Hematopoietic multipotent progenitor cell treated with erythropoietin and hydrocortisone succinate and interleukin-3 and kit ligand, for 6 days (in vitro differentiated cells): ENCODE measurements around the gene JRKL.
"Not testable (repeated sequence)": the region's sequence is repeated elsewhere in the genome, so short reads cannot be mapped to it uniquely, and the experiment has no call there.

Experiments used
- DNase-seq: peaks from one replicate; pipeline ENCODE4 v3.0.0-alpha.2; 2015

JRKL gene

DNA sequence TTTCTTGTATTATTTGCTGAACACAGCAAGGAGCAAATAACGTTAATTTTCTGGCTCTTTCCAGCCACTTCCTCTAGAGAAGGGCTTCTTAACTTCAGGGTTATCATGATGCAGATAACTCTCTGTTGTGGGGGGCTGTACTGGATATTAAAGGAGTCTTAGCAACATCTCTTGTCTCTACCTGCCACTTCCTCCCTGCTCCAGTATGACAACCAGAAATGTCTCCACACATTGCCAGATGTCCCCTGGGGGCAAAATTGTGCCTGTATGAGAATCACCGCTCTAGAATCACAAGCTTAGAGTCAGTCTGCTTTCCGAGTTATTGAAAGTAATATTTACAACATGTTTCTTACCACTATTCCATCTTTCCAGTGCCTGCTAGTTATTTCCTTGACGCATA is 6.8 kb downstream of the JRKL start:
- no peak for DNase-seq

DNA sequence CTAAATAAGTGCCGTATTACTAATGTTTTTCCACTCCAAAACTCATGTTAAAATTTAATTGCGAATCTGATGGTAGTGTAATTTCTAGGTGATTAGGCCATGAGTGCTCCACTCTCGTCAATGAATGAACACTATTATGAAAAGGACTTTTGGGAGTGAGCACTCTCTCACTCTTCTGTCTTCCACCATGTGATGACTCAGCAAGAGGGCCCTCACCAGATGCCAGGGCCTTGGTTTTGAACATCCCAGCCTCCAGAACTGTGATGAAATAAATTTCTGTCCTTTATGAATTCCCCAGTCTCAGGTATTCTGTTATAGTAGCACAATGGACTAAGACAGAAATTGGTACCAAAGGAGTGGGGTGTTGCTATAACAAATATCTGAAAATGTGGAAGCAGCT is 8.1 kb downstream of the JRKL start:
- DNase-seq, result no peak

DNA sequence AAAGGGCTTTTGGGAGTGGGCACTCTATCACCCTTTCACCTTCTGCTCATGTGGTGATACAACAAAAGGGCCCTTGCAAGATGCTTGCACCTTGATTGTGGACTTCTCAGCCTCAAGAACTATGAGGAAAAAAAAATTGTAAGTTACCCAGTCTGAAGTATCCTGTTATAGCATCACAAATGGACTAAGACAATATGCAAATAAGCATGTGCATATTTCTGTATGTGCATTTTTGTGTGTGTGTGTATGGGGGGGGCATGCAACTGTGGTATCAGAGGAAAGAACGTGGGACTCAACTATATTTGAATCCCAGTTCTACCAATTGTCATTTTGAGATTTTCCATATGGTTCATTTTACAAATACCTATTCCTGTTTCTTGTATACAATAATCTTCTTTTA is 10.9 kb downstream of the JRKL start:
- no peak for DNase-seq

DNA sequence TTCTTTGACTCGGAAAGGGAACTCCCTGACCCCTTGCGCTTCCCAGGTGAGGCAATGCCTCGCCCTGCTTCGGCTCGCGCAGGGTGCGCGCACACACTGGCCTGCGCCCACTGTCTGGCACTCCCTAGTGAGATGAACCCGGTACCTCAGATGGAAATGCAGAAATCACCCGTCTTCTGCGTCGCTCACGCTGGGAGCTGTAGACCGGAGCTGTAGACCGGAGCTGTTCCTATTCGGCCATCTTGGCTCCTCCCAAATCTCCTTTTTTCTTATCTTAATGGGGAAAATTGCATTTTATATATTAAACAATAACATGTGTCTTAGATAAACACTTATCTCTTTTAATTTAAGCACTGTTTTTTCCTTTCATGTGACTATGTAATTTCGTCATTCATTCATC is 21.6 kb downstream of the JRKL start:
- DNase-seq, result not testable (repeated sequence)

GRCh38 chr11:96412761-96413381 is 23.1 kb downstream of the JRKL start:
- no peak for DNase-seq

DNA sequence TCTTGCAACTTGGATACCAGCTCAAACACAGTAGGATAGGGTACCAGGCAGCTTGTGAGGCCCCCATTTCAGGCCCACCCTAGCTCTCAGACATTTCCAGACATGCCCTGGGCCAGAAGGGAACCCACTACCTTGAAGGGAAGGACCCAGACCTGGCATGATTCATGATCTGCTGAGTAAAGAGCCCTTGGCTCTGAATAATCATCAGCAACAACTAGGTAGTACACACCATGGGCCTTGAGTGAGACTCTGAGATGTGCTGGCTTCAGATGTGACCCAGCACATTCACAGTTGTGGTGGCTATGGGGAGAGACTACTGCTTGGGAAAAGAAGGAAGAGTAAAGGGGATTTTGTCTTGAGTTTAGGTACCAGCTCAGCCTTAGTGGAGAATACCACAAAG is 23.6 kb downstream of the JRKL start:
- DNase-seq, result no peak

GRCh38 chr11:96424693-96425092 is 34.9 kb downstream of the JRKL start:
- no peak for DNase-seq

GRCh38 chr11:96430668-96431067 is 40.9 kb downstream of the JRKL start:
- DNase-seq, result no peak

DNA sequence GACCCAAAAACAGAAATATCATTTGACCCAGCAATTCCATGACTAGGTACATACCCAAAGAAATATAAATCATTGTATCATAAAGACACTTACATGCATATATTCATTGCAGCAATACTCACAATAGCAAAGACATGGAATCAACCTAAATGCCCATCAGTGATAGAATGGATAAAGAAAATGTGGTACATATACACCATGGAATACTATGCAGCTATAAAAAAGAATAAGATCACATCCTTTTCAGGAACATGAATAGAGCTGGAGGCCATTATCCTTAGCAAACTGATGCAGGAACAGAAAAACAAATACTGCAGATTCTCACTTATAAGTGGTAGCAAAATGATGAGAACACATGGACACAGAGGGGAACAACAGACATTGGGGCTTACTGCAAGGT is 42.8 kb downstream of the JRKL start:
- DNase-seq, result not testable (repeated sequence)
